GM12865 (cell line): Measurements from ENCODE around the gene SEC14L1.

Experiments
- DNase-seq: peaks from one replicate; pipeline ENCODE4 v3.0.0; 2010; ENCODE audit warnings: low read depth
- H3K4me3 ChIP-seq: 2 replicates; pipeline ENCODE4 v1.5.1; 2011; ENCODE audit warnings: mild to moderate bottlenecking, low read depth, low read length, control low read depth
- TF ChIP-seq, protein P1 (sequence below): IDR thresholded peaks from 2 replicates; pipeline ENCODE4 v1.5.1; 2011; ENCODE audit warnings: low read length, control low read depth, low read depth, inconsistent platforms; ENCODE audit not compliant: insufficient read depth; ENCODE audit errors: missing control alignments

Gene SEC14L1

DNA sequence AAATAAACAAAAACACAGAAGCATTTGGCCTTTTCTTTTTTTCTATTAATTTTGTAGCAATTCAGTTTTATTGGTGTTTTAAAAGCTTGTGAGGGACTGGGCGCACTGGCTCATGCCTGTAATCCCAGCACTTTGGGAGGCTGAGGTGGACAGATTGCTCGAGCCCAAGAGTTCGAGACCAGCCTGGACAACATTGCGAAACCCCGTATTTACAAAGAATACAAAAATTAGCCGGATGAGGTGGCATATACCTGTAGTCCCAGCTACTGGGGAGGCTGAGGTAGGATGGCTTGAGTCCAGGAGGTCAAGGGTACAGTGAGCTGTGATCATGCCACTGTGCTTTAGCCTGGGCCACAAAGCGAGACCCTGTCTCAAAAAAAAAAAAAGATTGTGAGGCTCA is 53.4 kb downstream of the SEC14L1 start:
- TF ChIP-seq, protein P1, sequence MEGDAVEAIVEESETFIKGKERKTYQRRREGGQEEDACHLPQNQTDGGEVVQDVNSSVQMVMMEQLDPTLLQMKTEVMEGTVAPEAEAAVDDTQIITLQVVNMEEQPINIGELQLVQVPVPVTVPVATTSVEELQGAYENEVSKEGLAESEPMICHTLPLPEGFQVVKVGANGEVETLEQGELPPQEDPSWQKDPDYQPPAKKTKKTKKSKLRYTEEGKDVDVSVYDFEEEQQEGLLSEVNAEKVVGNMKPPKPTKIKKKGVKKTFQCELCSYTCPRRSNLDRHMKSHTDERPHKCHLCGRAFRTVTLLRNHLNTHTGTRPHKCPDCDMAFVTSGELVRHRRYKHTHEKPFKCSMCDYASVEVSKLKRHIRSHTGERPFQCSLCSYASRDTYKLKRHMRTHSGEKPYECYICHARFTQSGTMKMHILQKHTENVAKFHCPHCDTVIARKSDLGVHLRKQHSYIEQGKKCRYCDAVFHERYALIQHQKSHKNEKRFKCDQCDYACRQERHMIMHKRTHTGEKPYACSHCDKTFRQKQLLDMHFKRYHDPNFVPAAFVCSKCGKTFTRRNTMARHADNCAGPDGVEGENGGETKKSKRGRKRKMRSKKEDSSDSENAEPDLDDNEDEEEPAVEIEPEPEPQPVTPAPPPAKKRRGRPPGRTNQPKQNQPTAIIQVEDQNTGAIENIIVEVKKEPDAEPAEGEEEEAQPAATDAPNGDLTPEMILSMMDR = no peak
- H3K4me3 ChIP-seq = no peak overlapping the region
- no peak for DNase-seq

DNA sequence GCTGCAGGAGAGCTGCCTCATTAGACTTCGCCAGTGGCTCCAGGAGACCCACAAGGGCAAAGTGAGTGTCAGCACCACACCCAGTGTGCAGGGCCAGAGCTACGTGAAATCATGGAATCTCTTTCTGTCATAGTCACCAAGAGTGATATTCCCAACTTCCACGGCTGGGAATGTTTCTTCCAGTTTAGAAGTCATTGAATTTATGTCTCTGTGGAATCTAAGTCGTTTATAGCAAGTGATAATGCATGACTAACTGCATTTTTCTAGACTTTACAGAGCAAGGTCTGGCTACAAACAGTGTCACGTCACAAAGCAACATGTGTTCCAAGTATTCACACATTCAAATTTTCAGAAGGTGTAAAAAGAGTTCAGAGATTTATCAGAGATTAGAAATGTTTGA is 55.5 kb downstream of the SEC14L1 start:
- no peak for DNase-seq
- TF ChIP-seq, protein P1 = no peak
- no peak overlapping the region for H3K4me3 ChIP-seq

DNA sequence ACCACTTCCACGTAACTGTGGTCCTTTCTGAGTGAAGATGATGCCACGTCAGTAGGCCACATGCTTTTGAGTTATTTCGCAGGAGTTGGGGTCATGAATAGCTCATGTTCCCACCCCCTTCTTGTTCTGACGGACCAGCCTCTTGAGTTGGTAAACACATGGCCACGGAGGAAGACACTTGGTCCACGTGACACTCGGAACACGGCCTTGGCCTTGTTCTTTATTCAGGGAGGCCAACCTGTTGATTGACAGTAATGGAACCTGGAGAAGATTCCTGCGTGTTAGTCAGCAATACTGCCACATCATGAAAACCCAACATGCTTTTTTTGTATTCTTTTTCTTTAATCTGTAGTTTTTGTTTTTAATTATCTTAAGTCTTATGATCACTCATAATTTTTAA is 56.3 kb downstream of the SEC14L1 start:
- DNase-seq = no peak
- no peak overlapping the region for H3K4me3 ChIP-seq
- TF ChIP-seq, protein P1 = no peak

DNA sequence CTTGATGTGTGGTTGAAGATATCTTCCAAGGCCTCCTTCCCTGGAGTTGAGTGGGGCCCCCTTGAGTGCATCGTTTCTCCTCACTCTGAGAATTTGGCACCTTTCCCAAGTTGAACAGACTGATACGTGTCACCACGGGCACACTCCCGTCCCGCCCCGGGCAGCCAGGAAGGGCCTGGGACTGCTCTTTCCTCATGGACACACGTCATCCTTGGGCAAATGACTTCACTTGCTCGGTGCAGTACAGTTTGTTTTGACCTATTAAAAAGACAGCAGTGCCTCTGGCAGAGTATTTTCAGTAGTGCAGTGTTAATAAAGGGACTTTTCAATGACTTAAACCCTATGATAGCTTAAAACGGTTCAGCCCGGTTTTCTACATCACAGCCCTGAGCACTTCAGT is 59.9 kb downstream of the SEC14L1 start:
- TF ChIP-seq, protein P1 = no peak
- DNase-seq = no peak
- no peak overlapping the region for H3K4me3 ChIP-seq

DNA sequence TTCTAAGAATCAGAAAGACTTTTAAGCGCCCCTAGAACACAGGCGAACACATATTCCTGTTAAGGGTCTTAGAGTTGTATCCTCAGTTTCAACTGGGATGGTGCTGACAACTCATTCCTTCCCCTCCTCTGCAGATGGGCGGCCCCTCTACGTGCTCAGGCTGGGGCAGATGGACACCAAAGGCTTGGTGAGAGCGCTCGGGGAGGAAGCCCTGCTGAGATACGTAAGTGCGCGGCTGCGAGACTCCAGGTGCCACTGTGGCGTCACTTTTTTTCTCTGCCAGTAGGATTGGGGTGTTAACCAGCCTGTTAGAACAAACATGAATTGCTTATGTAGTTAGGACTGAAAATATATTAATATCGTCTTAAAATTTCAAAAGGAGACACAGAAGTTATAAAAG is 62.7 kb downstream of the SEC14L1 start:
- DNase-seq = no peak
- TF ChIP-seq, protein P1 = no peak
- no peak overlapping the region for H3K4me3 ChIP-seq

DNA sequence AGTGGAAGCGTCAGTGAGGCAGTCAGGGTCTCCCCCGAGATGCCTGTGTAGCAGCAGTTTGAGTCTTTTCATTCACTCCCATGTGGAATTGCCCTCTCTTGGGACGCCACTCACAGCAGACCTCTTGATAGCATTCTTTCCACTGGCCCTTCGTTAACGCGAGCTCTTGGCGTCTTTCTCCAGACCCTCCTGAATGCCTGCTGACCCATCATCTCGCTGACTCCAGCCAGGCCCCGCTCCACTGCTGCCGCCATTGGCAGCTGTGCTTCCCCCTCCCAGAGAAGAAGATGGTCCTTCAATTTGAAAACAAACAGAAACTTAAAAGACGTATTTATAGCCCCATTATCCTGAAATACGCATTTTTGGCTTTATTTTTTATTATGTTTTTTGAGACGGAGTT is 63.1 kb downstream of the SEC14L1 start:
- TF ChIP-seq, protein P1 = no peak
- no peak for DNase-seq
- no peak overlapping the region for H3K4me3 ChIP-seq

DNA sequence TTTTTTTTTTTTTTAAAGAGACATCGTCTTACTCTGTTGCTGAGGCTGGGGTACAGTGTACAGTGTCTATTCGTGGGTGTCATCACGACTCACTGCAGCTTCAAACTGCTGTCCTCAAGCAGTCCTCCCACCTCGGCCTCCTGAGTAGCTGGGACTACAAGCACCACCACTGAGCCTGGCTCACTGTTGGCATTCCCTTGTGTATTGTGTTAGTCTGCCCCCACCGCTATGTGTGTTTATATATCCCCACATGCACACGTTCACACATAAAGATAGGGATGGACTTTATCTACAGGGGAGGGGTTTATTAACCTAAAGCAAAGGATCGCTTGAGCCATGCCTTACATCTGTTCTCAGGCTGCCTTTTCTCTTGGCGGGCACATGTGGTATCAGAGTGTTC is 63.8 kb downstream of the SEC14L1 start:
- no peak overlapping the region for H3K4me3 ChIP-seq
- no peak for DNase-seq
- TF ChIP-seq, protein P1 = no peak
